ENCODE data around the gene GBF1. TPM values are rescaled to one million over a fixed set of nuclear protein-coding genes. Genes with fewer than 3 reads are reported as not detected.

GBF1 gene
- total and polyA plus RNA-seq, 2 of the 13 experiments (the other 11 are each of a cell fraction or from before 2014, with no cell fraction given), result 17.1 to 21.9 TPM

DNA sequence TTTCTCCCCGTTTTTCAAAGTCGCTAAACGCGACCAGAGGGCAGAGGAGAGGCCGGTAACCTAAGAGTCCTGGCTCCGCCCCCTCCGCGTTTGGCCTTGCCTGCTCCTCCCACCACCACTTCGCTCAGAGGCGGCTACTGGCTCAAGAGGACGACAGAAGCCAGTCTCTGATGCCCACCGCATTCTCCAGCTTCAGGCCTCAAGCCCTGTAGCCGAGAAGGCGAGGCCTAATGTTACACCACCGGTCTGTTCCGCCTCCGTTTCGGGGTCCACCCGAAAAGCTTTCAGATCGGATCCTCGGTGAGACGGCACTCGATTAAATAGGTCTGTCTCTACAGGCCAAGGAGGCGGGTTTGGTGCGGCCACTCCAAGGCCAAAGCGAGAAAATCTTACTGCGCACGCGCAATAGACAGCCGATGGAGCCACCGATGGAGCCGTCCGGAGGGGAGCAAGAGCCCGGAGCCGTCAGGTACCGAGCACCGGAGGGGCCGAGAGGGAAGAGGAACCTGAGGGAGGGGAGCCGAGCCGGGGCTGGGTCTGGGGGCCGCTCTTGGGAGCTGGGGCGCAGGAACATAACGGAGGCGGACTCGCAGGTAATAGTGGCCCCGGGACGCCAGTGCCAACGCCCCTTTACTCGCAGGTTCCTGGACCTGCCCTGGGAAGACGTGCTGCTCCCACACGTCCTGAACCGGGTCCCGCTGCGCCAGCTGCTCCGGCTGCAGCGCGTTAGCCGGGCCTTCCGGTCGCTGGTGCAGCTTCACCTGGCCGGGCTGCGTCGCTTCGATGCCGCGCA lies 175.6 kb downstream of the GBF1 start, which contains the start of gene FBXL15 (continued):
- no peak; the same call in 1 of the 2 replicates for TF ChIP-seq MTA1 (CRISPR knock-in tag; IDR thresholded peaks at IDR 0.05; ENCODE audit: borderline replicate concordance)
- TF ChIP-seq CAMTA2 (CRISPR knock-in tag; IDR thresholded peaks at IDR 0.05; ENCODE audit: borderline replicate concordance), result 0 out of 2 replicates have a peak, but pooled peaks have one; percentile 63
- no peak for TF ChIP-seq NR3C1 (CRISPR knock-in tag; IDR thresholded peaks at IDR 0.05)
- no peak for TF ChIP-seq ELF4 (CRISPR knock-in tag; IDR thresholded peaks at IDR 0.05; ENCODE audit: borderline replicate concordance)
- no peak; the same call in 1 of the 2 replicates for TF ChIP-seq ZBTB38 (CRISPR knock-in tag; IDR thresholded peaks at IDR 0.05)
- TF ChIP-seq ZBTB3 (CRISPR knock-in tag; IDR thresholded peaks at IDR 0.05; ENCODE audit: borderline replicate concordance, low read depth), result no peak
- TF ChIP-seq ZNF674 (CRISPR knock-in tag; IDR thresholded peaks at IDR 0.05; ENCODE audit: low read depth), result no peak
- TF ChIP-seq MYC (CRISPR knock-in tag; IDR thresholded peaks at IDR 0.05; ENCODE audit: borderline replicate concordance), result peak; percentile 80
- peak; percentile 96 for TF ChIP-seq TARDBP (CRISPR knock-in tag; IDR thresholded peaks at IDR 0.05)
- TF ChIP-seq, protein P1, sequence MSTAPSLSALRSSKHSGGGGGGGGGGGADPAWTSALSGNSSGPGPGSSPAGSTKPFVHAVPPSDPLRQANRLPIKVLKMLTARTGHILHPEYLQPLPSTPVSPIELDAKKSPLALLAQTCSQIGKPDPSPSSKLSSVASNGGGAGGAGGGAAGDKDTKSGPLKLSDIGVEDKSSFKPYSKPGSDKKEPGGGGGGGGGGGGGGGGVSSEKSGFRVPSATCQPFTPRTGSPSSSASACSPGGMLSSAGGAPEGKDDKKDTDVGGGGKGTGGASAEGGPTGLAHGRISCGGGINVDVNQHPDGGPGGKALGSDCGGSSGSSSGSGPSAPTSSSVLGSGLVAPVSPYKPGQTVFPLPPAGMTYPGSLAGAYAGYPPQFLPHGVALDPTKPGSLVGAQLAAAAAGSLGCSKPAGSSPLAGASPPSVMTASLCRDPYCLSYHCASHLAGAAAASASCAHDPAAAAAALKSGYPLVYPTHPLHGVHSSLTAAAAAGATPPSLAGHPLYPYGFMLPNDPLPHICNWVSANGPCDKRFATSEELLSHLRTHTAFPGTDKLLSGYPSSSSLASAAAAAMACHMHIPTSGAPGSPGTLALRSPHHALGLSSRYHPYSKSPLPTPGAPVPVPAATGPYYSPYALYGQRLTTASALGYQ (CRISPR knock-in tag; IDR thresholded peaks at IDR 0.05), result peak; percentile 81
- TF ChIP-seq RBM39 (IDR thresholded peaks at IDR 0.05; ENCODE audit: low read depth, low read length, poor library complexity, severe bottlenecking), result peak; percentile 41
- TF ChIP-seq, protein P2, sequence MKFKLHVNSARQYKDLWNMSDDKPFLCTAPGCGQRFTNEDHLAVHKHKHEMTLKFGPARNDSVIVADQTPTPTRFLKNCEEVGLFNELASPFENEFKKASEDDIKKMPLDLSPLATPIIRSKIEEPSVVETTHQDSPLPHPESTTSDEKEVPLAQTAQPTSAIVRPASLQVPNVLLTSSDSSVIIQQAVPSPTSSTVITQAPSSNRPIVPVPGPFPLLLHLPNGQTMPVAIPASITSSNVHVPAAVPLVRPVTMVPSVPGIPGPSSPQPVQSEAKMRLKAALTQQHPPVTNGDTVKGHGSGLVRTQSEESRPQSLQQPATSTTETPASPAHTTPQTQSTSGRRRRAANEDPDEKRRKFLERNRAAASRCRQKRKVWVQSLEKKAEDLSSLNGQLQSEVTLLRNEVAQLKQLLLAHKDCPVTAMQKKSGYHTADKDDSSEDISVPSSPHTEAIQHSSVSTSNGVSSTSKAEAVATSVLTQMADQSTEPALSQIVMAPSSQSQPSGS (CRISPR knock-in tag; IDR thresholded peaks at IDR 0.05), result peak; percentile 85
- TF ChIP-seq RXRB (CRISPR knock-in tag; IDR thresholded peaks at IDR 0.05; ENCODE audit: borderline replicate concordance), result peak; percentile 71; the same call in 1 of the 2 replicates
- 0 out of 2 replicates have a peak, but pooled peaks have one; percentile 28 for TF ChIP-seq ZFP36L1 (CRISPR knock-in tag; IDR thresholded peaks at IDR 0.05)
- TF ChIP-seq ZNF607 (CRISPR knock-in tag; IDR thresholded peaks at IDR 0.05; ENCODE audit: borderline replicate concordance), result no peak; the same call in 1 of the 2 replicates
- TF ChIP-seq ZSCAN29 (CRISPR knock-in tag; conservative IDR thresholded peaks at IDR 0.05), result peak; percentile 57; the same call in 1 of the 2 replicates
- TF ChIP-seq, protein P3, sequence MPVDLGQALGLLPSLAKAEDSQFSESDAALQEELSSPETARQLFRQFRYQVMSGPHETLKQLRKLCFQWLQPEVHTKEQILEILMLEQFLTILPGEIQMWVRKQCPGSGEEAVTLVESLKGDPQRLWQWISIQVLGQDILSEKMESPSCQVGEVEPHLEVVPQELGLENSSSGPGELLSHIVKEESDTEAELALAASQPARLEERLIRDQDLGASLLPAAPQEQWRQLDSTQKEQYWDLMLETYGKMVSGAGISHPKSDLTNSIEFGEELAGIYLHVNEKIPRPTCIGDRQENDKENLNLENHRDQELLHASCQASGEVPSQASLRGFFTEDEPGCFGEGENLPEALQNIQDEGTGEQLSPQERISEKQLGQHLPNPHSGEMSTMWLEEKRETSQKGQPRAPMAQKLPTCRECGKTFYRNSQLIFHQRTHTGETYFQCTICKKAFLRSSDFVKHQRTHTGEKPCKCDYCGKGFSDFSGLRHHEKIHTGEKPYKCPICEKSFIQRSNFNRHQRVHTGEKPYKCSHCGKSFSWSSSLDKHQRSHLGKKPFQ (CRISPR knock-in tag; IDR thresholded peaks at IDR 0.05; ENCODE audit: insufficient replicate concordance), result peak; percentile 46
- no peak; the same call in 1 of the 2 replicates for TF ChIP-seq SUZ12 (IDR thresholded peaks at IDR 0.05; ENCODE audit: low read depth, low read length)
- TF ChIP-seq ZSCAN20 (CRISPR knock-in tag; IDR thresholded peaks at IDR 0.05; ENCODE audit: borderline replicate concordance), result peak; percentile 78; the same call in 1 of the 2 replicates
- TF ChIP-seq, protein P4, sequence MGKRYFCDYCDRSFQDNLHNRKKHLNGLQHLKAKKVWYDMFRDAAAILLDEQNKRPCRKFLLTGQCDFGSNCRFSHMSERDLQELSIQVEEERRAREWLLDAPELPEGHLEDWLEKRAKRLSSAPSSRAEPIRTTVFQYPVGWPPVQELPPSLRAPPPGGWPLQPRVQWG (CRISPR knock-in tag; IDR thresholded peaks at IDR 0.05; ENCODE audit: borderline replicate concordance, low read depth), result no peak
- TF ChIP-seq ATF1 (CRISPR knock-in tag; IDR thresholded peaks at IDR 0.05), result 0 out of 2 replicates have a peak, but pooled peaks have one; percentile 48
- TF ChIP-seq ZNF564 (CRISPR knock-in tag; IDR thresholded peaks at IDR 0.05), result peak; percentile 16
